Superior temporal gyrus (tissue), 1 donor: ENCODE results near the gene DES.

ENCODE experiments used
- DNase-seq: peaks from one replicate; pipeline ENCODE4 v3.0.0-alpha.2; 2016; ENCODE audit errors: extremely low spot score

Gene DES

DNA sequence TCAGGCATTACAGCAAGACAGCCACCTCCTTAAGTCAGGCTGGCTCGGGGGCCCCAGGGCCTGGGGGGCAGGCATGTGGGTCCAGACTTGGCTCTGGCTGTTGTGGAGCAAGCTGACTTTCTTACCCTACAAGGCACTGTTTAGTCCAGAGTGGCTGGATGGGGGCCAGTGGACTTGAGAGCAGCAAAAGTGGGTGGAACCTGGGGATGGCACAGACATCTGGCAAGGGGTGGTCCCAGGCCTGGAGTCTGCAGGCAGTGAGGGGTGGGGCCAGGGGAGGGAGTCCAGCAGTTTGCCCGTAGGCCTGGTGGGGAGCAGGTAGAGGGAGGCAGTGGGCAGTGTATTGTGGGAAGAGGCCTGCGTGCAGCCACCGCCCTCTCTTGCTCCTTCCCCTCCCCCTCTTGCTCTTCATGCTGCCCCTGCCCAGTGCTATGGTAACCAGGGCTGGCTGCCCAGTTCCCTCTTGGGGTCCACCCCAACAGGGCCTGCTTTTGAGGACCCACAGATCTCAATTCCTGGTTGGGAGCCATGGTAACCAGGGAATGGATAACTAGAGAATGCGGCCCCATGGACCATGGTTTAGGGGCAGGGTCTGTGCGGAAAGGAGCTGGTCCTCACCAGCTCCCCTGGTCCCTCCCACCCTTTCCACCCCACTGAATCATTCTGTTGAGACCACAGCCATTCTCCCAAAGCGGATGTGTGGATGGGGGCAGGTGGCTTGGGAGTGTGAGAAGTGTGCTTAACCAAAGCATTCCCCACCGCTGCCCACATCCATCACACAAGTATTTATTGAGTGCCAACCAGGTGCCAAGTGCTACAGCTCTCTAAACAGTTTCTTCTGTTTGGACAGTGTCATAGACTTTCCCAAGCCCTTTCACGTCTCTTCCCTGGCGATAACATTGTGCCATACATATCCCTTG, 35.8 kb downstream of the DES start:
- no peak for DNase-seq

DNA sequence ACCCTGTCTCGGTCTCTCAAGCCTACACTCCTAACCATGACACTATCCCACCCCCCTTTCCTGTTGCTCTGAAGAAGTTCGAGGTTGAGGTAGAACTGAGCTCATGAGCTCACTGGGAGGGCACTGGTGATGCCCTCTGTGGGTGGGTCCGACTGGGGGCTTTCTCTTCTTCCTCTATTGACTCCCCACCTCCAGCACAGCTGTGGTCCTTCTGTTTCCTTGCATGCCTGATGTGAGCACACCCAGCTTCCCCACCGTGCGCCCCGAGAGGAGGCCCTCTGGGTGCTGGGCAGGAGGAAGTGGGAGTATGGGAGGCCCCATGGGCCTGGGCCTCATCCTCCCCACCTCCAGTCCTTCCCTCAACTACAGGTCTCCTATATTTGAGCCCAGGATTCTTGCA, 37.4 kb downstream of the DES start:
- DNase-seq: no peak

DNA sequence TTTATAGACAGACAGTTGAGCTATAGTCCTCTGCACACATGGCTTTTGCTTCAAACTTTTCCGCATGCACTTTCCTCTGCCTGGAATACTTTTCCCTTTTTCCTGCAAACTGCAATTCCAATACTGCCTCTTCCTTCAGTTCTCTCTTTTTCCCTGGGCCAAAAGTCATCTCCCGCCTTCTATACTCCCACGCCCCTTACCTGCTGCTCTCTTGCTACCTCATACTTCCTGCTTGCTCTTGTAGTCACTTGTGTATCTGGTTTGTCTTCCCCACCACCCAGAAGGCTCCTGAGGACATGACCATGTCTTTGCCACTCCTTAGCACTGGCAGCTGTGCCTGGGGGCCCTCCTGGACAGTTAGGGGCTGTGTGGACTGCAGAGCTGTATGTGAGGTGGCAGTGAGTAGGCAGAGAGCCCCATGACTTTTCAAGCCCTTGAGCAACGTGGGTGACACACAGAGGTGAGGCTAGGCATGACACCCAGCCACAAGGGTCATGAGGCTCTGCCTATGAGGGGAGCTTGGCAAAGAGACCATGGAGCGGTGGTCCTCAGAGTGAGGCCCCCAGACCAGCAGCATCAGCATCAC, 39.7 kb downstream of the DES start:
- no peak for DNase-seq

DNA sequence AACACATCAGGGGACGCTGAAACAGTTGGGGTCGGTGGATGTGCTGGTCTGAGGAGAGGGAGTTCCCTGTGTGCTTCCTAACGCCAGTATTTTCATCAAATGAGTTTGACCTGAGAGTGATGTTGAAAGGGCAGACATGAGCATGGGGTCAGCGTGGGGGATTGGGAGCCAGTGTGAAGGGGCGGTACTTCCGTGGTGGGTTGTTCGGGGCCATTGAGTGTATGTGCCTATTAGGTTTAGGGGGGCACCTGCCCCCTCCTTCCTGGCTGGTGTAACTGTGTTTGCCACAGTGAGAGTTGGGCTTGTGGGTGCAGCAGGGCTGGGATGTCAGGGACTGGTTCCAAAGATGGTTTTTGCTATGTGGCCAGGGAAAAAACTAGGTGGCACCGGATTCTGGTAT, 40.8 kb downstream of the DES start:
- DNase-seq: no peak

DNA sequence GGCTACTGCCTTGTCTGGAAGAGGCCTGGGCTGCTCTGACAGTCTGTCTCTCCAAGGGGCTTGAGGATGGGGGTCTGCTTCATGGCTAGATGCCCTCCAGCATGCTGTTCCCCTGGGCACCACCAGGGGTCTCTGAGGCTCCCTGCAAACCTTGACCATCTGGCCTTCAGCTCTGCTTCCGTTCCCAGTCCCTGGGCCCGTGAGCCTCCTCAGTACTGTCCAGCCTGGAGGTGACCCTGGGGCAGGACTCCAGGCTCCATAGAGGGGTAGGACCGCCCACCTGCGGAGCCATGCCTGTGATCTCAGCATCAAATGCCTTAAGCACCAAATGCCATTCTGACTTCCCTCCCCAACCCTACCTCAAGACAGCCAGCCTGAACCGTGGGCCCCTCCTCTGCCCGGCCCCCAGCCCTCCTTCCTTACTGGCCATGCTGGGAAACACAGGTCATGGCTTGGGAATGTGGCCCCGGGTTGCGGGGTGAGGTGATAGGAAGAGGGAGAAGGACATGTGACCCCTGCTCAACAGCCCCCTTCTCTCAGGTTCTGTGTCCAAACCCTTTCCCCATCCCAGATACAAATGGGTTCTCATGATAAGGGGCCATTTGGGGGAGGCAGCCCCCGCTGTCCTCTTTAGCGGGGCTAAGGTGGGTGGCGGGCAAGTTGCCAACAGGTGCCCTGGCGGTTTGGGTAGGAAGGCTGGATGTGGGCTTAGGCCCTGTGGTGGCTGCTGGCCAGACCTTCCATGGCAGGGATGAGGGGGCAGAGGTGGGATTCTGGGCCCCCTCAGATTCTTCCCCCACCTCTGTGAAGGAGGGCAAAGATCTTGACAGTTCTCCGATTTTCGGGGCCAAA, 41.5 kb downstream of the DES start:
- no peak for DNase-seq

DNA sequence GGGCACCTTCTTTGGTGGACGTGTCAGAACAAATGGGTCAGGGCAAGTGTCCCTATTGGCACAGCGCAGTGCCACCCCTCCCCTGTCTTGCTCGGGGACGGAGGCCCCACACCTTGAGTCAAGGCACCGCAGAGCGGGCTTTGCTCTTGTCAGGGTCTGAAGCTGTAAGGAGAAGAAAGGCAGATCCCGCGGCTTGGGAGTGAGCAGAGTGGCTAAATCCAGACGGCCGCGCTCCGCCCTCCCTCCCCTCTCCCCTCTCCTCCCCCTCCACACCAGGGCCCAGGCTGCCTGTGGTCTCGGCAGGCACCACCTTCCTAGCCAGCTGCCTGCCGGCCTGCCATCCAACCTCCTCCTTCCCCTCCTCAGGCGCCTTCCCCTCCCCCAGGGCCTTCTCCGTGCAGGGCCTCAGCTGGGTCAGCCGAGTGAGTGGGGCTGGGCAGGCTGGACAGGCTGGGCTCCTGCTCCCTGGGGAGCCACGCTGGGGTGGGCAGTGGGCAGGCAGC, 42.3 kb downstream of the DES start:
- DNase-seq: no peak

DNA sequence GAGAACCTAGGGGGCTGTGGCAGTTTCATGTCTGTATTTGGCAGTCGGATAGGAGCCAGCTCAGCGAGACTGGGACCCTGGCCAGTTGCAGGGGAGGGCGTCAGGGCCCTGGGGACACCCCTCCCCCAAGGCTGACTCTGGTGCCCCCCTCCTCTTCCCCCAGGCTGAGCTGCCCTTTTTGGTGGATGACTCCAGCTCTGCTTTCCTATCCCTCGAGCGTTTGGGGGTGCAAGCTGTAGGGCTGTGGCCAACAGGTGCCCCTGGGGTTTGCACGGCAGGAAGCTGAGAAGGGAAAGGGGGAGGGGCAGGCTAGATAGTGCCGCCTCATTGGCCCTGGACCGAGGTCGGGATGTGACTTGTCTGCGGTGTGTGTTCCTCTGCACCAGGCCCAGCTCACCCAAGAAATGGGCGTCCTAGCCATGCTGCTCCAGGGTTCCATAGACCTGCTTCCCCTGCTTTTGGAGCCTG, 42.9 kb downstream of the DES start:
- DNase-seq: no peak

DNA sequence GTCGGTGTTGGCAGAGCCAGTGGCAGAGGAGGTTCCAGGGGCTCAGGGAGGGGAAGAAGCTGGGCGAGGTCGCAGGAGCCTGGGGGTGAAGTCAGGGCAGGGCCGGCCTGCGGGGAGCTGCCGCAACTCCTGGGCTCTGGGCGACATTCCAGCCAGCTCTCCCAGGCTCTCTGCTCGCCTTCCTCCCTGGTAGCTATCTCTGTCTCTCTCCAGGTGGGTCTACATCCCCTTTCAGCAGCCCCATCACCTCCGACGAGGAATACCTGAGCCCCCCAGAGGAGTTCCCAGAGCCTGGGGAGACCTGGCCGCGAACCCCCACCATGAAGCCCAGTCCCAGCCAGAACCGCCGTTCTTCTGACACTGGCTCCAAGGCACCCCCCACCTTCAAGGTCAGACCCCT, 43.5 kb downstream of the DES start:
- DNase-seq: no peak

DNA sequence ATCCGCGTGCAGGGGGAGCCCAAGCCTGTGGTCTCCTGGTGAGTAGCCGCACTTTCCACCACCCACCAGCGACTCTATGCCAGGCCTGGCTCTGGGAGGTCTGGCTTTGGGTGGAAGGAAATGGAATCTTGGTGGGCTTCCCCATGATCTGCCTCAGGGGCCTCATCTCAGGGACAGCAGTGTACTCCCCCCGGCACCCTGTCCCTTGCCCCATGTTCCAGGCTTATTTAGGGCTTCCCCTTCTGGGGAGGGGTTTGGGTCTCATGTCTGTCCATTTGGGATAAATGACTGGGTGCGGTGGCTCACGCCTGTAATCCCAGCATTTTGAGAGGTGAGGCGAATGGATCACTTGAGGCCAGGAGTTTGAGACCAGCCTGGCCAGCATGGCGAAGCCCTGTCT, 44.2 kb downstream of the DES start:
- DNase-seq: no peak

DNA sequence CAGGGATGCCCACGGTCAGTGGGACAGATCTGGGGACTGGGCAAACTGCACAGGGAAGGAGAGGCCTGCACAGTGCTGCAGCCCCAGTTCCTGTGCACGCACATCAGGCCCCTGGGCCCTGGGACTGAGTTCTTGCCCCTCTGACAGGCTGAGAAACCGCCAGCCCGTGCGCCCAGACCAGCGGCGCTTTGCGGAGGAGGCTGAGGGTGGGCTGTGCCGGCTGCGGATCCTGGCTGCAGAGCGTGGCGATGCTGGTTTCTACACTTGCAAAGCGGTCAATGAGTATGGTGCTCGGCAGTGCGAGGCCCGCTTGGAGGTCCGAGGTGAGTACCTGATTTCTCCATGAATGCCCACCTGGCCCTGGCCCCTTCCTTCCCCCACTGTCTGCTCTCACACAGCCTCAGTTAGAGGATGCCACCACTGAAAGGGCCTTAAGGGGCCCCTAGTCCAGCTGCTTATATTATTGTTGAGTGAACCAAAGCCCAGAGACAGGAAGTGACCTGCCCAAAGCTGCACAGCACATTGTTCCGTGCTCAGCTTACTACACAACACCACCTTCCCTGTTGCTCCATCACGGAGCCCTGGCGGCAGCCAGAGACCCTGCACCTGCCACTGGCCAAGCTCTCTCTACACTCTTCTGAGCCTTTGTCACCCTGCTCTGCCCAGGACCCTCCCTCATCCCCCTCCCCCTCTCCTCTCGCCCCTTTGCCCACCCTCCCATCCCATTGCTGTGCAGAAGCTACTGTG, 46.3 kb downstream of the DES start:
- DNase-seq: no peak

DNA sequence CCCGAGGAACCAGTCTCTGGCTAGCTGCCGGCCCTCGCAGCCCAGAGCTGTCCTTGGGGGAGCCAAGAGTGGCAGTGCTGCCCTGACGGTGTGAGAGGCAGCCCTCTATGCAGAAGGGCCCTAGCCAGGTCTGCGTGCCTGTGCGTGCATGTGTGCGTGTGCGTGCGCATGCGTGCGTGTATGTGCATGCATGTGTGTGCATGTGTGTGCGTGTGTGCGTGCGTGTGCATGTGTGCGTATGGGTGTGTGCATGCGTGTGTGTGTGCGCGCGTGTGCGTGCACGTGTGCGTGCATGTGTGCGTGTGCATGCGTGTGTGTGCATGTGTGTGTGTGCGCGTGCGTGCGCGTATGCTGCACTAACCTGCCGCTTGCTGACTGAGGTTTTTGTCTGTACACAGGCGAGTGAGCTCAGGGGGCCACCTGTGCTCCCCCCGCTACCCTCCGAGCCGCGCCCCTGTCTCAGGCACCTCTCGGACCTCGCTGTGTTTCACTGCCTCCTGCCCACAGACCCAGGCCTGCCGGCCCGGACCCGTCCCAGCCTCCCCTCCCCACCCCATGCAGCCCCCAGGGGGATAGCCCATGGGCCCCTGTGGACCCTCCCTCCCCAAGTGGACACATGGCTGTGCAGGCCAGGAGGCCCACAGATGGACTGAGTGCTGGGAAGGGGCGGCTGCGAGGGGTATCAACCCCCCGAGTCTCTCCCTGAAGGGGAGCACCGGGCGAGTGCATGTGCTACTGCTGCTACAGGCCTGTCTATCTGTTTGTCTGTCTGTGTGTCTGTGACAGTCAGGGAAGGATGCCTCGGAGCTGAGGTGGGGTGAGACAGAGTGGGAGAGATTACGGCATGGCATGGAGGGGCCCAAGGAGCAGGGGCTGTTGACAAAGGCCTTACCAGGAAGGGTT, 47.7 kb downstream of the DES start:
- DNase-seq: no peak

DNA sequence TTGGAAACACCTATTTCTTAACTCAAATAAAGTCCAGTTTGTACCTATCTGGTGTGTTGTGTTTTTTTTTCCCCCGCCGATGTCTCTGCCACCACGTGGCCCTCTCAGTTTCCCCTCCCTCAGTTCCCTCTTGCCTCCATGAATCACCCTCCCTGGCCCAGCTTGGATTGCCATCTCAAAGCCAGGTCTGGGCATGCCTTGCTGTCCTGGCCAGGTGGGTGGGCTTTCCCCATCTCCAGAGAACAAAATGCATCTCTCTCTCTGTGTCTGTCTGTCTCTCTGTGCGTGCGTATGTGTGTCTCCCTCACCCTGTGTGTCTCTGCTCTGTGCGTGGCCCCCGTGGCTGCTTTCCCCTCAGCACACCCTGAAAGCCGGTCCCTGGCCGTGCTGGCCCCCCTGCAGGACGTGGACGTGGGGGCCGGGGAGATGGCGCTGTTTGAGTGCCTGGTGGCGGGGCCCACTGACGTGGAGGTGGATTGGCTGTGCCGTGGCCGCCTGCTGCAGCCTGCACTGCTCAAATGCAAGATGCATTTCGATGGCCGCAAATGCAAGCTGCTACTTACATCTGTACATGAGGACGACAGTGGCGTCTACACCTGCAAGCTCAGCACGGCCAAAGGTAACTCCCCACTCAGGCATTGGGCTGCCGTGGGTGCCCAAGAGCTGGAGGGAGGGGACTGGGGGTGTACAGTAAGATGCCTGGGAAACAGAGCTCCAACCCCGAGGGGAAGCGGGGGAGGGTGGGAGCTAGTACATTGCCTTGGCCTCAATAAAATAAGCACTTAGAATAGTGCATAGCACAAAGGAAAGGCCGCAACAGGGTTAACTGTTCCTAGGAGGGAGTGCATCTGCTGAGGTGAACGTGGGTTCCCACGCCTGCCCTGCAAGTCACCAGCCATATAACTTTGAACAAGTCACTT, 48.9 kb downstream of the DES start:
- no peak for DNase-seq

DNA sequence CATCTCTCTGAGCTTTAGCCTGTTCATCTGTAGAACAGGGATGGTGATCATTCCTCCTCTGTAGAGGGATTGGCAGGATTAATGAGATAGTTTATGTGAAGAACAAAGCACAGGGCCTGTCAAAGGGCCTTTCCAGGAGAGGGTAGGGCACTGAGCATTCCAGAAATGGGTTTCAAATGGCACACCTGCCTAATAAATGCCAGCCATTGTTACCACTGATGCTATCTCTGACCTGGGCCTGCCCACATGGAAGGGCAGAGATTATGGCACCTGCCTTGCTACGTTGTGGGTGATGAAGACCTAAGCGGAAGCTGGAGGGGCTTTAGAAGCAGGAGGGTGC, 49.5 kb downstream of the DES start:
- DNase-seq: no peak

DNA sequence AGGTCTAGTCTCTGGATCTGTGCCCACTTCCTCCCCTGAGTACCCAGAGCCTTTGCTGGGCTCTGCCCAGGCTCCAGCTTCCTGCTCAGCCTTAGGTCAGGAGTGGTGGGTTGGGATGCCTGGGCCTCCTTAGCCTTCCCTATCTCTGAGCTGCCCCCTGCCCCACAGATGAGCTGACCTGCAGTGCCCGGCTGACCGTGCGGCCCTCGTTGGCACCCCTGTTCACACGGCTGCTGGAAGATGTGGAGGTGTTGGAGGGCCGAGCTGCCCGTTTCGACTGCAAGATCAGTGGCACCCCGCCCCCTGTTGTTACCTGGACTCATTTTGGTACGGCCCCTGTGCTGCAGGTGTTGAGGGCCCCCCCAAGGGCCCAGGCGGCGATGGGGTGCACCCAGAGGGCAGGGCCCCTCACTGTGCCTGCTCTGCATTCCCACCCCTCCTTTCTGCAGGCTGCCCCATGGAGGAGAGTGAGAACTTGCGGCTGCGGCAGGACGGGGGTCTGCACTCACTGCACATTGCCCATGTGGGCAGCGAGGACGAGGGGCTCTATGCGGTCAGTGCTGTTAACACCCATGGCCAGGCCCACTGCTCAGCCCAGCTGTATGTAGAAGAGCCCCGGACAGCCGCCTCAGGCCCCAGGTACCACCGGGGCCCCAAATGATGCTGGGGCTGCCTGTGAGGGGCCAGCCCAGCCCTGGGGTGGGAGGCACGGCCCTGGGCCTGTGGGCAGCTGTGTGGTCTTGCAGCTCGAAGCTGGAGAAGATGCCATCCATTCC, 50.4 kb downstream of the DES start:
- no peak for DNase-seq

DNA sequence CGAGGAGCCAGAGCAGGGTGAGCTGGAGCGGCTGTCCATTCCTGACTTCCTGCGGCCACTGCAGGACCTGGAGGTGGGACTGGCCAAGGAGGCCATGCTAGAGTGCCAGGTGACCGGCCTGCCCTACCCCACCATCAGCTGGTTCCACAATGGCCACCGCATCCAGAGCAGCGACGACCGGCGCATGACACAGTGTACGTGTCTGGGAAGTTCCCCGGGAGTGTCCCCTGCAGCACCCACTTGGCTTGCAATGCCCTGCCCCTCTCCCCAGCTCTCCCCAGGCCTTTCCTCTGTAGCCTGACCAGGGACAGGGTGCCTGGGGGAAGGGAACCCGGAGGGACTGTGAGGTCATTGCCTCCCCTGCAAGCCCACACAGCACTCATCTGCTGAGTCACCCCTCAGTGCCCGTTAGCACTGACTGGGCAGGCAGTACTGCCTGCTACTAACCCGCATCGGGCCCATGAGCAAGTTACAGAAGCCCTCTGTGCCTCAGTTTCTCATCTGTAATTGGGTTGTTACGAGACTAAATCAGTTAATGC, 51.1 kb downstream of the DES start:
- DNase-seq: no peak

DNA sequence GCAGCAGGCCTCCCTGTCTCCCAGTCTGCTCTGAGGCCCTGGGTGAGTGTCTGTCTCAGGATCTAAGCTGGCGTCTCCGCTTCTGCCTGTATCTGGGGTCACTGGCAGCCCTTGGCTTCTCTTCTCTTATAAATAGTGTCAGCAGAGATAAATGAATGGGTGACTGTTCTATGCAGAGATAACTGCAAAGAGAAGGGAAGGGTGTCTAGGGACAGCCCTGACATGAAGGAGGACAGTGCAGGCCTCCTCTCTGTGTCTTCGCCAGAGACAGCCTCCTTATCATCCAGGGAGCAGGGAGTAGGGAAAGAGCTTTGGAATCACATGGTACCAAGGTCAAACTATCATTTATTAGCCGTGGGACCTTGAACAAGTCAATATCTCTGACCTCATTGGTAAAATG, 52.3 kb downstream of the DES start:
- no peak for DNase-seq

DNA sequence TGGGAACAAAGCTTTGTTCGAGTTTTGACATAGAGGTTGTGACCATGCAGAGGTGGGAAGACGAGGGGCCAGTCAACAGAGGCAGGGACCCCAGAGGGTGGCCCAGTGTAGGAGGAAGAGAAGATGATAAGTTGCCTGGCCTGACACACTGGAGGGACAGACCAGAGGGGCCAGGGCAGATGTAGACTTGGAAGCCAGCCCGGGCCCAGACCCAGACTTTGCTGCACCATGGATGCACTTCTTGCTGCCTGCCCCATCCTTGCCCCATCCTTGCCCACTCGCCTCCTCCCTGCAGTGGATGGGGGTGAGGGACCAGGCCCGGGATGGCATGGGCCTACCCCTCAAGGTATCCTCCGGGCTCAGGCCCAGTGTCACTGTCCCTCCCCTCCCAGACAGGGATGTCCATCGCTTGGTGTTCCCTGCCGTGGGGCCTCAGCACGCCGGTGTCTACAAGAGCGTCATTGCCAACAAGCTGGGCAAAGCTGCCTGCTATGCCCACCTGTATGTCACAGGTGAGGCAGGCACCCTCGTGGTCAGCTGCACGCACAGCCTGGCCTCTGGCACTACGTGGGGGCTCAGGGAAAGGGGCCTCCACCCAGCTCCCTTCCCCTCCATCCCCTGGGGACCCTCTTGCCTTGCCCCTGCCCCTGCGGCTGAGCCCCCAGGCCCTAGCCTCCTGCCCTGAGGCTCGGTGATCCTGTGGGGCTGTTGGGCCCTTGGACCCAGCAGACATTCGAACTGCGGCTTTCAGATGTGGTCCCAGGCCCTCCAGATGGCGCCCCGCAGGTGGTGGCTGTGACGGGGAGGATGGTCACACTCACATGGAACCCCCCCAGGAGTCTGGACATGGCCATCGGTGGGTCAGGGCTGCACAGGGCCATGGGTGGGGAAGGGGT, 53.5 kb downstream of the DES start:
- DNase-seq: no peak
